ENCODE measurements around the gene GJA3. TPM values are rescaled to one million over a fixed set of nuclear protein-coding genes. Genes with fewer than 3 reads are reported as not detected.

Gene GJA3
- total and polyA plus RNA-seq, 2 of the 8 experiments (the other 6 are each of a cell fraction or from before 2014, with no cell fraction given): 0.12 to 0.60 TPM

DNA sequence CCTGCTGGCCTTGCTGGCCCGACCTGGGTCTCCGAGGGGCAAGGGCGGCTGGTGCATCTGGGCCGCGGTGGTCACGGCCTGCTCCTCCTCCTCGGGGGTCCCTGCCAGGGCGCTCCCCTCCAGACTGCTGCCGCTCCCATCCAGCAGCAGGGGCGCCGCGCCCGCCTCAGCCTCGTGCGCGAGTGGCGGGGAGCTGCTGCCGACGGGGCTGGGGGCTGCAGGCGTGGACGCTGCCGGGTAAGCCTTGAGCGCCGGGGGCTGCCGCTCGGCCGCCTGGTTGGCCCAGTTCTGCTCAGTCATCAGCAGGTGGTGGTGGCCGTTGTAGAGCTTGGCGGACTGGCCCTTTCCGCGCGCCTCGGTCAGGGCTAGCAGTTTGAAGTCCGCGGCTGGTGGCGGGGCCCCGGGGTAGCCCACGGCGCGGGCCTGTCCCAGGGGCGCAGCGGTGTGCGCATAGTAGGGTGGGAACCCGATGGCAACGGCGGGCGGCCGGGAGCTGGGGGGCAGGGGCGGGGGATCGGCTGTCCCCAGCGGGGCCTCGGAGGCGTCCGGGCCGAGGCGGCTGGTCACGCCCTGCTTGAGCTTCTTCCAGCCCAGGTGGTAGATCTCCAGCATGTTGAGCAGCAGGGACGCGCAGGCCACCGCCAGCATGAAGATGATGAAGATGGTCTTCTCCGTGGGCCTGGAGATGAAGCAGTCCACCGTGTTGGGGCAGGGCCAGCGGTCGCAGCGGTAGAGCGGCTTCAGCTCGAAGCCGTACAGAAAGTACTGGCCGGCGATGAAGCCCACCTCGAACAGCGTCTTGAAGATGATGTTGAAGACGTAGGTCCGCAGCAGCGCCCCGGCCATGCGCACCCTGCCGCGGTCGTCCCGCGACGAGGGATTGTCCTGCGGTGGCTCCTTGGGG, 18.6 kb downstream of the GJA3 start:
- no peak overlapping the region for H3K56ac ChIP-seq (replicated peaks; ENCODE audit: insufficient read length, low read depth, low read length)
- H2AFZ ChIP-seq (ENCODE audit: low read length): no peak overlapping the region; the same call in 1 of the 2 replicates
- H3K79me1 ChIP-seq (ENCODE audit: low read depth, low read length): no peaks in the 10 kb centered on the region
- H3K9ac ChIP-seq (replicated peaks in 1 of 4; ENCODE audit: extremely low read depth in 1 of 4, low read depth in 3 of 4, low read length in 3 of 4): no peak overlapping the region
- H3K23me2 ChIP-seq (ENCODE audit: low read depth, low read length): no peaks in the 10 kb centered on the region
- H4K91ac ChIP-seq (replicated peaks; ENCODE audit: insufficient read length, low read length): no peak overlapping the region
- no peak overlapping the region for H3K4me3 ChIP-seq (ENCODE audit: extremely low read depth in 1 of 4, insufficient read depth in 2 of 4, low read depth in 3 of 4, low read length in 4 of 4)
- no peak overlapping the region for H3K23ac ChIP-seq (ENCODE audit: insufficient read length)
- no peaks in the 10 kb centered on the region for H3K9me3 ChIP-seq (ENCODE audit: insufficient read depth in 2 of 2, low read depth in 1 of 2, low read length in 1 of 2)
- H3K4ac ChIP-seq (replicated peaks; ENCODE audit: insufficient read length, low read depth, low read length): no peak overlapping the region
- no peaks in the 10 kb centered on the region for H3K36me3 ChIP-seq (ENCODE audit: control insufficient read depth in 2 of 4, insufficient read depth in 4 of 4, low read length in 3 of 4)
- no peak overlapping the region for H2AK5ac ChIP-seq (ENCODE audit: low read depth, low read length)
- no peak overlapping the region for H4K5ac ChIP-seq (ENCODE audit: insufficient read length, low read depth, low read length)
- no peaks in the 10 kb centered on the region for H3K79me2 ChIP-seq (ENCODE audit: control insufficient read depth in 1 of 2, insufficient read depth in 2 of 2, low read length in 2 of 2)
- DNase-seq (ENCODE audit: low read depth in 1 of 2, low spot score in 2 of 2) (peak in 1 of 2 experiments; percentile 40), FAIRE-seq (no peak)
- POLR2A ChIA-PET (ENCODE audit: partially characterized antibody): interaction anchor here (1.1 kb wide), 1 partner anchor 23 kb away, joined by 3 read pairs; no protein-coding TSS in a partner anchor
- no peak overlapping the region; the same call in 1 of the 2 replicates for H4K8ac ChIP-seq (ENCODE audit: extremely low read depth, insufficient read depth, low read length)
- CTCF ChIA-PET (ENCODE audit: partially characterized antibody): interaction anchor here (0.6 to 3.1 kb wide), 8 partner anchors 10 to 55 kb away, joined by 3 to 12 read pairs (median 3); partner anchors contain the start of gene GJA3
- H4K20me1 ChIP-seq (replicated peaks in 1 of 2; ENCODE audit: control insufficient read depth in 1 of 2, insufficient read depth in 2 of 2, low read length in 2 of 2): no peaks in the 10 kb centered on the region
- peaks cover 0 to 4% (median 2%) of the 10 kb centered on the region in 4 experiments; a peak in 5 of 7 replicates for H3K27me3 ChIP-seq (replicated peaks in 1 of 4; ENCODE audit: control insufficient read depth in 3 of 4, extremely low read depth in 1 of 4, insufficient read depth in 3 of 4, low read length in 3 of 4)
- H2BK5ac ChIP-seq (ENCODE audit: low read depth, low read length): no peak overlapping the region
- no peak overlapping the region for H3K27ac ChIP-seq (ENCODE audit: low read depth, low read length)
- H2BK15ac ChIP-seq (ENCODE audit: low read length): no peak overlapping the region
- no peak overlapping the region for H2BK120ac ChIP-seq (replicated peaks; ENCODE audit: low read depth, low read length)
- no peaks in the 10 kb centered on the region; a peak in 1 of 7 replicates for H3K4me1 ChIP-seq (replicated peaks in 1 of 4; ENCODE audit: control insufficient read depth in 3 of 4, insufficient read depth in 4 of 4, low read length in 3 of 4)
- H2BK20ac ChIP-seq (ENCODE audit: low read length): no peak overlapping the region
- WGBS, 2 experiments (ENCODE audit: extremely low coverage in 1 of 2, insufficient coverage in 1 of 2, insufficient read length in 1 of 2, insufficient replicate concordance in 2 of 2, low coverage in 1 of 2, low lambda C conversion rate in 2 of 2, missing lambda C conversion rate in 1 of 2): 95% methylated on average over 68 of the region's 84 CpGs; no CpG with 5 or more reads in 1 of the 2 experiments
- TF ChIP-seq KDM1A (IDR thresholded peaks at IDR 0.05; ENCODE audit: borderline replicate concordance, low read length) (no peak), JUN (IDR thresholded peaks at IDR 0.05; ENCODE audit: low read depth, low read length) (no peak), KDM4A (IDR thresholded peaks at IDR 0.05; ENCODE audit: low read depth, low read length, severe bottlenecking) (no peak), FOSL1 (IDR thresholded peaks at IDR 0.05; ENCODE audit: insufficient read depth, low read depth, low read length) (no peak), MAFK (IDR thresholded peaks at IDR 0.05; ENCODE audit: low read depth, low read length) (no peak)
- TF ChIP-seq, protein P1, sequence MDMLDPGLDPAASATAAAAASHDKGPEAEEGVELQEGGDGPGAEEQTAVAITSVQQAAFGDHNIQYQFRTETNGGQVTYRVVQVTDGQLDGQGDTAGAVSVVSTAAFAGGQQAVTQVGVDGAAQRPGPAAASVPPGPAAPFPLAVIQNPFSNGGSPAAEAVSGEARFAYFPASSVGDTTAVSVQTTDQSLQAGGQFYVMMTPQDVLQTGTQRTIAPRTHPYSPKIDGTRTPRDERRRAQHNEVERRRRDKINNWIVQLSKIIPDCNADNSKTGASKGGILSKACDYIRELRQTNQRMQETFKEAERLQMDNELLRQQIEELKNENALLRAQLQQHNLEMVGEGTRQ (IDR thresholded peaks at IDR 0.05; ENCODE audit: low read length): no peak
- H3K4me2 ChIP-seq (ENCODE audit: insufficient read depth in 1 of 2, low read depth in 2 of 2, low read length in 2 of 2): no peak overlapping the region
- H3K18ac ChIP-seq (ENCODE audit: extremely low read depth, low read length): no peak overlapping the region
- no peak overlapping the region for H3K14ac ChIP-seq (ENCODE audit: insufficient read length)
- H2BK12ac ChIP-seq (ENCODE audit: low read depth, low read length): no peak overlapping the region
